ENCODE data around the gene OGT.

Gene OGT

DNA sequence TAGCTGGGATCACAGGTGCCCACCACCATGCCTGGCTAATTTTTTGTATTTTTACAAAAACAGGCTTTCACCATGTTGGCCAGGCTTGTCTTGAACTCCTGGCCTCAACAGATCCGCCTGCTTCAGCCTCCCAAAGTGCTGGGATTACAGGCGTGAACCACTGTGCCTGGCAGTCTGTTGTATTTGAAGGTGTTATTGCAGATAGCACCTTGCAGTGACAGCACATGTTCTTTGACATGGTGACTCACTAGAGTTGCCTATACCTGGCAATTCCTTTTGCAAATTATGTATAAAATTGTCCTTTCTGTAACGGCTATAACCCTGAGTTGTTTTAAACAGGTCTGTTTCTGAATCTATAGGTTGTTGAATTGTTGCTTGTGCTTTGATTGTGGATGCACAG, 7.9 kb downstream of the OGT start:
- Histone ChIP-seq H3K36me3 (ENCODE audit: insufficient read depth, low read length) (peaks cover 5% of the 10 kb centered on the region; the same call in 1 of the 2 replicates), H3K4me3 (ENCODE audit: low read depth, low read length) (no peak overlapping the region), H3K27me3 (ENCODE audit: insufficient read depth, low read length) (no peaks in the 10 kb centered on the region), H3K79me2 (ENCODE audit: control insufficient read depth, insufficient read depth, low read length, unreplicated experiment) (peaks cover 81% of the 10 kb centered on the region), H3K4me1 (ENCODE audit: control insufficient read depth, insufficient read depth, low read length, unreplicated experiment) (peaks cover 55% of the 10 kb centered on the region), H2AFZ (ENCODE audit: low read length, unreplicated experiment) (no peak overlapping the region), H3K27ac (ENCODE audit: low read depth, low read length) (peak overlapping the region; percentile 86)

DNA sequence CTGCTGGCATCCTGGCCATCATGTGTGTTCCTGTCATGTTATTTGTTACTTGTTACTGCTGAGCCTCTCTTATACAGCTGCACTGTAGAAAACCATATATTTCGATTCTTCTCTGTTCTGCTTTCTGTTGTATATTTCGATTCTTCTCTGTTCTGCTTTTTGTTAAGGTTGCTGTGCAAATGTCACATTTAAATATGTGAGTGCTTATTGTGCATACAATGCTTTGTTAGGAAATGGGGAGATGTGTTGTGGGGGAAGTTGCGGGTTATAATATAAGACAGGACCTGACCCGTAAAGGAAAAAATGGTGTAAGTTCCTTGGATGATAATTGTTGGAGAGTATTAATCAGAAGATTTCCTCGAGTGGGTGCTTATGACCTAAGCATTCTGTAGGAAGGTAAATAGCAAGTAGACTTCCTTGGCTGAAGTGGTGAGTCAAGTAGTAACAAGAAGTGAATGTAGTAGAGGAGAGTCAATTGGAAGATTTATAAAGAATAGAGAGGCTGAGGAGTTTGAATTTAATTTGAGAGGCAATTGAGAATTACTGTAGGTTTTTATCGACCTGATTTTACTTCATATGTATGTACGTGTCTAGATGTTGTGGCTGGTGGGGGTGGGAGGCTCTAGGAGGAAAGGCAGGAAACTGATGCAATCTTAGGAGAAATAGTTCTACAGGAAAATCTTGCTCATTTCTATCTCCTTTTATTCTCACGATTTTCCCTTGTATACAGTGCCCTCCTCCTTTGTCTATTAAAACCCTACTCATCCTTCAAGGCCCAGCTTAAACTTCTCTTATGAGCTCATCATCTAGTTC, 8.5 kb downstream of the OGT start:
- Histone ChIP-seq H2AFZ (ENCODE audit: low read length, unreplicated experiment) (no peak overlapping the region), H3K36me3 (ENCODE audit: insufficient read depth, low read length) (peaks cover 5% of the 10 kb centered on the region; the same call in 1 of the 2 replicates), H3K4me1 (ENCODE audit: control insufficient read depth, insufficient read depth, low read length, unreplicated experiment) (peaks cover 51% of the 10 kb centered on the region), H3K4me3 (ENCODE audit: low read depth, low read length) (peak overlapping the region; percentile 23; the same call in 1 of the 2 replicates), H3K27me3 (ENCODE audit: insufficient read depth, low read length) (no peaks in the 10 kb centered on the region), H3K79me2 (ENCODE audit: control insufficient read depth, insufficient read depth, low read length, unreplicated experiment) (peaks cover 81% of the 10 kb centered on the region), H3K27ac (ENCODE audit: low read depth, low read length) (peak overlapping the region; percentile 86)

GRCh38 chrX:71542411-71542810, 9.5 kb downstream of the OGT start:
- H3K4me1 ChIP-seq (ENCODE audit: control insufficient read depth, insufficient read depth, low read length, unreplicated experiment): peaks cover 51% of the 10 kb centered on the region
- peaks cover 82% of the 10 kb centered on the region for H3K79me2 ChIP-seq (ENCODE audit: control insufficient read depth, insufficient read depth, low read length, unreplicated experiment)
- peak overlapping the region; percentile 86 for H3K27ac ChIP-seq (ENCODE audit: low read depth, low read length)
- H2AFZ ChIP-seq (ENCODE audit: low read length, unreplicated experiment): no peak overlapping the region
- peaks cover 13% of the 10 kb centered on the region for H3K36me3 ChIP-seq (ENCODE audit: insufficient read depth, low read length)
- H3K27me3 ChIP-seq (ENCODE audit: insufficient read depth, low read length): no peaks in the 10 kb centered on the region
- peak overlapping the region; percentile 23 for H3K4me3 ChIP-seq (ENCODE audit: low read depth, low read length)

- H3K36me3 ChIP-seq (ENCODE audit: insufficient read depth, low read length): peaks cover 13% of the 10 kb centered on the region
- no peak overlapping the region for H2AFZ ChIP-seq (ENCODE audit: low read length, unreplicated experiment)
- peaks cover 48% of the 10 kb centered on the region for H3K4me1 ChIP-seq (ENCODE audit: control insufficient read depth, insufficient read depth, low read length, unreplicated experiment)
- H3K4me3 ChIP-seq (ENCODE audit: low read depth, low read length): peak overlapping the region; percentile 4; the same call in 1 of the 2 replicates
- H3K27me3 ChIP-seq (ENCODE audit: insufficient read depth, low read length): no peaks in the 10 kb centered on the region
- peaks cover 82% of the 10 kb centered on the region for H3K79me2 ChIP-seq (ENCODE audit: control insufficient read depth, insufficient read depth, low read length, unreplicated experiment)
- H3K27ac ChIP-seq (ENCODE audit: low read depth, low read length): peak overlapping the region; percentile 86
Measured at GRCh38 chrX:71542825-71543224, 9.9 kb downstream of the OGT start.

- Histone ChIP-seq H3K27ac (ENCODE audit: low read depth, low read length) (peak overlapping the region; percentile 86), H3K27me3 (ENCODE audit: insufficient read depth, low read length) (no peaks in the 10 kb centered on the region), H3K36me3 (ENCODE audit: insufficient read depth, low read length) (peaks cover 13% of the 10 kb centered on the region), H3K79me2 (ENCODE audit: control insufficient read depth, insufficient read depth, low read length, unreplicated experiment) (peaks cover 80% of the 10 kb centered on the region), H2AFZ (ENCODE audit: low read length, unreplicated experiment) (no peak overlapping the region), H3K4me3 (ENCODE audit: low read depth, low read length) (peak overlapping the region; percentile 4; the same call in 1 of the 2 replicates), H3K4me1 (ENCODE audit: control insufficient read depth, insufficient read depth, low read length, unreplicated experiment) (peaks cover 44% of the 10 kb centered on the region)
Measured at GRCh38 chrX:71543316-71543715, 10.4 kb downstream of the OGT start.

DNA sequence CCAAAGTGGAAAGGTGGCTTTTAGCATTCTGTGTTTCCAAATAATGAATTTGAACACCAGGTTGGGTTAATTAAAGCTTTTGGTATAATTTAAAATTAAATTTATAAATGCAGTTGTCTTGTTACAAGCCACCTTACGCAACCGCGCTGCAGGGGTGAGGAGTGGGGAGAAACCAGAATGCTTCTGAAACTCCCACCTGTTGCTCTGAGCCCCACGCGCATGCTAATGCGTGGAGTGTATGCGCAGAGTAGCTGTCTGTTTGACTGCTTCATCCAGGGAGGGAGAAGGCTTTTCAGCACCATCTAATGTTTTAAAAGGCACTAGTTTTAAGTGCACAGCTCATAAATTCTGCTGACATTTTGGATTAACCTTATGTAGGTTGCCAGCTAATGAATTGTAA, 12.5 kb downstream of the OGT start:
- H3K4me1 ChIP-seq (ENCODE audit: control insufficient read depth, insufficient read depth, low read length, unreplicated experiment): peaks cover 29% of the 10 kb centered on the region
- H3K27me3 ChIP-seq (ENCODE audit: insufficient read depth, low read length): no peaks in the 10 kb centered on the region
- H3K79me2 ChIP-seq (ENCODE audit: control insufficient read depth, insufficient read depth, low read length, unreplicated experiment): peaks cover 67% of the 10 kb centered on the region
- H2AFZ ChIP-seq (ENCODE audit: low read length, unreplicated experiment): no peak overlapping the region
- H3K4me3 ChIP-seq (ENCODE audit: low read depth, low read length): no peak overlapping the region
- no peak overlapping the region for H3K27ac ChIP-seq (ENCODE audit: low read depth, low read length)
- peaks cover 13% of the 10 kb centered on the region for H3K36me3 ChIP-seq (ENCODE audit: insufficient read depth, low read length)

- Histone ChIP-seq H2AFZ (ENCODE audit: low read length, unreplicated experiment) (no peak overlapping the region), H3K36me3 (ENCODE audit: insufficient read depth, low read length) (peaks cover 13% of the 10 kb centered on the region), H3K79me2 (ENCODE audit: control insufficient read depth, insufficient read depth, low read length, unreplicated experiment) (peaks cover 58% of the 10 kb centered on the region)
Measured at GRCh38 chrX:71546879-71547278, 14.0 kb downstream of the OGT start.

GRCh38 chrX:71547339-71547738, 14.4 kb downstream of the OGT start:
- no peak overlapping the region for H2AFZ ChIP-seq (ENCODE audit: low read length, unreplicated experiment)
- H3K27ac ChIP-seq (ENCODE audit: low read depth, low read length): no peak overlapping the region
- H3K79me2 ChIP-seq (ENCODE audit: control insufficient read depth, insufficient read depth, low read length, unreplicated experiment): peaks cover 58% of the 10 kb centered on the region
- peaks cover 16% of the 10 kb centered on the region for H3K4me1 ChIP-seq (ENCODE audit: control insufficient read depth, insufficient read depth, low read length, unreplicated experiment)
- peaks cover 13% of the 10 kb centered on the region for H3K36me3 ChIP-seq (ENCODE audit: insufficient read depth, low read length)
- no peak overlapping the region for H3K4me3 ChIP-seq (ENCODE audit: low read depth, low read length)
- H3K27me3 ChIP-seq (ENCODE audit: insufficient read depth, low read length): no peaks in the 10 kb centered on the region

More at GRCh38 chrX:71546879-71547278, 14.0 kb downstream of the OGT start:
- no peaks in the 10 kb centered on the region for H3K27me3 ChIP-seq (ENCODE audit: insufficient read depth, low read length)
- H3K4me3 ChIP-seq (ENCODE audit: low read depth, low read length): no peak overlapping the region
- H3K4me1 ChIP-seq (ENCODE audit: control insufficient read depth, insufficient read depth, low read length, unreplicated experiment): peaks cover 21% of the 10 kb centered on the region
- no peak overlapping the region for H3K27ac ChIP-seq (ENCODE audit: low read depth, low read length)

GRCh38 chrX:71549986-71550385, 17.1 kb downstream of the OGT start:
- H3K36me3 ChIP-seq (ENCODE audit: insufficient read depth, low read length): peaks cover 17% of the 10 kb centered on the region

DNA sequence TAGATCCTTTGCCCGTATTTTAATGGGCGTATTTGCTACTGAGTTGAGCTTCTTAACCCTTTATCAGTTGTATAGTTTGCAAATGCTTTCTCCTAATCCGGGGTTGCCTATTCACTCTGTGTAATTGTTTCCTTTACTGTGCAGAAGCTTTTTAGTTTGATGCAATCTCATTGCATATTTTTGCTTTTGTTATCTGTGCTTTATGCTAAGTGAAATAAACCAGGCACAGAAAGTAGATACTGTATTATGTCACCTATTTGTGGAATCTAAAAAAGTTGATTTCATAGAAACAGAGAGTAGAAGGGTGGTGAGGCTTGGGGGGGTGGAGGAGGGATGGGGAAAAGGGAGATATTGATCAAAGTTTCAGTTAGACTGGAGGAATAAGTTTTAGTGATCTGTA, 17.7 kb downstream of the OGT start:
- no peaks in the 10 kb centered on the region for H3K27me3 ChIP-seq (ENCODE audit: insufficient read depth, low read length)
- H3K79me2 ChIP-seq (ENCODE audit: control insufficient read depth, insufficient read depth, low read length, unreplicated experiment): peaks cover 35% of the 10 kb centered on the region
- no peaks in the 10 kb centered on the region for H3K4me1 ChIP-seq (ENCODE audit: control insufficient read depth, insufficient read depth, low read length, unreplicated experiment)
- no peak overlapping the region for H3K4me3 ChIP-seq (ENCODE audit: low read depth, low read length)
- H2AFZ ChIP-seq (ENCODE audit: low read length, unreplicated experiment): no peak overlapping the region
- H3K36me3 ChIP-seq (ENCODE audit: insufficient read depth, low read length): peaks cover 17% of the 10 kb centered on the region
- H3K27ac ChIP-seq (ENCODE audit: low read depth, low read length): no peak overlapping the region

More at GRCh38 chrX:71549986-71550385, 17.1 kb downstream of the OGT start:
- H3K27ac ChIP-seq (ENCODE audit: low read depth, low read length): no peak overlapping the region
- H3K4me1 ChIP-seq (ENCODE audit: control insufficient read depth, insufficient read depth, low read length, unreplicated experiment): no peaks in the 10 kb centered on the region
- H3K4me3 ChIP-seq (ENCODE audit: low read depth, low read length): no peak overlapping the region
- no peak overlapping the region for H2AFZ ChIP-seq (ENCODE audit: low read length, unreplicated experiment)
- peaks cover 41% of the 10 kb centered on the region for H3K79me2 ChIP-seq (ENCODE audit: control insufficient read depth, insufficient read depth, low read length, unreplicated experiment)
- H3K27me3 ChIP-seq (ENCODE audit: insufficient read depth, low read length): no peaks in the 10 kb centered on the region

- peaks cover 3% of the 10 kb centered on the region for H3K79me2 ChIP-seq (ENCODE audit: control insufficient read depth, insufficient read depth, low read length, unreplicated experiment)
- peaks cover 15% of the 10 kb centered on the region for H3K36me3 ChIP-seq (ENCODE audit: insufficient read depth, low read length)
Measured at GRCh38 chrX:71556036-71556435, 23.1 kb downstream of the OGT start.

More at GRCh38 chrX:71556036-71556435, 23.1 kb downstream of the OGT start:
- no peak overlapping the region for H3K27ac ChIP-seq (ENCODE audit: low read depth, low read length)
- H3K4me1 ChIP-seq (ENCODE audit: control insufficient read depth, insufficient read depth, low read length, unreplicated experiment): no peaks in the 10 kb centered on the region
- no peak overlapping the region for H2AFZ ChIP-seq (ENCODE audit: low read length, unreplicated experiment)
- H3K4me3 ChIP-seq (ENCODE audit: low read depth, low read length): no peak overlapping the region
- H3K27me3 ChIP-seq (ENCODE audit: insufficient read depth, low read length): no peaks in the 10 kb centered on the region

Data from ACC112 (cell line).